WTC11 (cell line): ENCODE results near the gene JMJD4.

Experiments
- CTCF ChIP-seq: fragments of 200-600 bp; IDR thresholded peaks from 2 replicates; pipeline ENCODE4 v1.8.0; 2022; ENCODE audit warnings: antibody characterized with exemption
- E2F4 ChIP-seq: sonication (generic); formaldehyde crosslinking; IDR thresholded peaks from 2 replicates; pipeline ENCODE4 v1.8.1; 2022; ENCODE audit warnings: low read depth, mild to moderate bottlenecking, moderate library complexity, missing genetic modification reagents, borderline replicate concordance
- ELF4 ChIP-seq: sonication (generic); formaldehyde crosslinking; IDR thresholded peaks from 2 replicates; pipeline ENCODE4 v1.8.1; 2022; ENCODE audit warnings: low read depth, mild to moderate bottlenecking, moderate library complexity, missing genetic modification reagents
- FOXK1 ChIP-seq: sonication (generic); formaldehyde crosslinking; IDR thresholded peaks from 2 replicates; pipeline ENCODE4 v1.8.0; 2022; ENCODE audit warnings: mild to moderate bottlenecking, moderate library complexity, missing genetic modification reagents
- FOXP1 ChIP-seq: sonication (generic); formaldehyde crosslinking; IDR thresholded peaks from 2 replicates; pipeline ENCODE4 v1.8.0; 2022; ENCODE audit warnings: missing genetic modification reagents, mild to moderate bottlenecking, moderate library complexity, borderline replicate concordance
- FOXP4 ChIP-seq: sonication (generic); formaldehyde crosslinking; IDR thresholded peaks from 2 replicates; pipeline ENCODE4 v1.8.0; 2022; ENCODE audit warnings: mild to moderate bottlenecking, missing genetic modification reagents
- GRHL2 ChIP-seq: fragments of 250-450 bp; sonication (Bioruptor Pico); IDR thresholded peaks from 2 replicates; pipeline ENCODE4 v1.8.0; 2022; ENCODE audit warnings: mild to moderate bottlenecking, moderate library complexity; ENCODE audit not compliant: insufficient replicate concordance, severe bottlenecking
- MAX ChIP-seq: sonication (generic); formaldehyde crosslinking; IDR thresholded peaks from 2 replicates; pipeline ENCODE4 v1.8.0; 2022; ENCODE audit warnings: mild to moderate bottlenecking, missing genetic modification reagents
- NFYB ChIP-seq: sonication (generic); formaldehyde crosslinking; conservative IDR thresholded peaks from 2 replicates; pipeline ENCODE4 v1.8.0; 2022; ENCODE audit warnings: low read depth, missing genetic modification reagents
- NR3C1 ChIP-seq: sonication (generic); formaldehyde crosslinking; conservative IDR thresholded peaks from 2 replicates; pipeline ENCODE4 v1.8.1; 2023; ENCODE audit warnings: low read depth, mild to moderate bottlenecking, missing genetic modification reagents
- PRDM15 ChIP-seq: sonication (generic); formaldehyde crosslinking; IDR thresholded peaks from 2 replicates; pipeline ENCODE4 v1.8.0; 2022; ENCODE audit warnings: missing genetic modification reagents
- TP53 ChIP-seq: sonication (generic); formaldehyde crosslinking; IDR thresholded peaks from 2 replicates; pipeline ENCODE4 v1.8.1; 2023; ENCODE audit warnings: mild to moderate bottlenecking, missing genetic modification reagents

GRCh38 chr1:227731241-227731677, 3.8 kb downstream of the JMJD4 start:
- TF ChIP-seq ELF4 (no peak), NFYB (CRISPR knock-in tag) (no peak), NR3C1 (CRISPR knock-in tag) (no peak), FOXP4 (CRISPR knock-in tag) (no peak), FOXP1 (no peak), GRHL2 (CRISPR knock-in tag) (no peak), PRDM15 (CRISPR knock-in tag) (no peak), TP53 (CRISPR knock-in tag) (no peak), E2F4 (CRISPR knock-in tag) (no peak), MAX (CRISPR knock-in tag) (no peak), FOXK1 (CRISPR knock-in tag) (no peak), CTCF (no peak)
